ENCODE results near the gene ANKRD62.
"Not testable (repeated sequence)": the region's sequence is repeated elsewhere in the genome, so short reads cannot be mapped to it uniquely, and the experiment has no call there.

The ANKRD62 gene

GRCh38 chr18:12099160-12099559, 5.5 kb downstream of the ANKRD62 start:
- DNase-seq (ENCODE audit: low read depth) = no peak

GRCh38 chr18:12101266-12101665, 7.6 kb downstream of the ANKRD62 start:
- DNase-seq (ENCODE audit: low read depth) = no peak

GRCh38 chr18:12102136-12102842, 8.6 kb downstream of the ANKRD62 start:
- DNase-seq (ENCODE audit: low read depth) = no peak

- DNase-seq (ENCODE audit: low read depth) = no peak
These were observed 12.8 kb downstream of the ANKRD62 start for GRCh38 chr18:12106471-12106870.

DNA sequence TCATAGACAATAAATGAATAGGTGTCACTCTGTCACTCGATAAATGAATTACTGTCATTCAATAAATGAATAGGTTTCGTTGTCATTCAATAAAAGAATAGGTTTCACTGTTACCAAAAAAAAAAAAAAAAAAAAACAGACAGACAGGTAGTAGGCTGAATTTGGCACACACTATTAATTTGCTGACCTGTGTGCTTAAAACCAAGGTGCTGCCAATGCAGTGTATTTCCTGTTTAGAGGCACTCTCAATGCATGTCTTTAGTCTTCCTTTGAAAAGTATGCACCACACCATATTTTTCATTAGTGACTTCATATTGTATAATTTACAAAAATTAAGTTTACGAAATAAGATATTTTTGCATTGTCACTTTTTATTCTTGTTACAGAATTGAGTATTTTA, 16.2 kb downstream of the ANKRD62 start:
- no peak for DNase-seq (ENCODE audit: low read depth)

GRCh38 chr18:12113999-12114646, 20.5 kb downstream of the ANKRD62 start:
- DNase-seq (ENCODE audit: low read depth) = no peak

- no peak for DNase-seq (ENCODE audit: low read depth)
These were observed 25.7 kb downstream of the ANKRD62 start for GRCh38 chr18:12119358-12119757.

- DNase-seq (ENCODE audit: low read depth) = peak; percentile 23
These were observed 27.8 kb downstream of the ANKRD62 start for GRCh38 chr18:12121175-12122042.

DNA sequence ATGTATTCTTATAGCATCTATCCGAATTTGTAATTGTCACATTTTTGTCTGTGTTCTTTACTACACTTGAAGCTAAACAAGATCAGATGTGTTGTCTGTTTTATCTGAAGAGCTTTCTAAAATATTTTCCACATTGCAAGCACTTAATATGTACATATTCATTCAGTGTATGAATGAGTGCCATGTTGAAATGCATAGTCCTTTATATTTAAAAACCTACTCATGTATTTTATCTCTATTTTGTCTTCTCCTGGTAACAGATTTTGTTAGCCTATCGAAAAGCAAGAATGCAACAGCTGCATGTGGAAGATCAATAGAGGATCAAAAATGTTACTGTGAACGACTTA, 28.4 kb downstream of the ANKRD62 start:
- not testable (repeated sequence) for DNase-seq (ENCODE audit: low read depth)

GRCh38 chr18:12127647-12128046, 34.0 kb downstream of the ANKRD62 start:
- not testable (repeated sequence) for DNase-seq (ENCODE audit: low read depth)

DNA sequence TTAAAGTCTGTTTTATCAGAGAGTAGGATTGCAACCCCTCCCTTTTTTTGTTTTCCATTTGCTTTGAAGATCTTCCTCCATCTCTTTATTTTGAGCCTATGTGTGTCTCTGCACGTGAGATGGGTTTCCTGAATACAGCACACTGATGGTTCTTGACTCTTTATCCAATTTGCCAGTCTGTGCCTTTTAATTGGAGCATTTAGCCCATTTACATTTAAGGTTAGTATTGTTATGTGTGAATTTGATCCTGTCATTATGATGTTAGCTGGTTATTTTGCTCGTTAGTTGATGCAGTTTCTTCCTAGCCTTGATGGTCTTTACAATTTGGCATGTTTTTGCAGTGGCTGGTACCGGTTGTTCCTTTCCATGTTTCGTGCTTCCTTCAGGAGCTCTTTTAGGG, 45.2 kb downstream of the ANKRD62 start:
- not testable (repeated sequence) for DNase-seq (ENCODE audit: low read depth)

DNA sequence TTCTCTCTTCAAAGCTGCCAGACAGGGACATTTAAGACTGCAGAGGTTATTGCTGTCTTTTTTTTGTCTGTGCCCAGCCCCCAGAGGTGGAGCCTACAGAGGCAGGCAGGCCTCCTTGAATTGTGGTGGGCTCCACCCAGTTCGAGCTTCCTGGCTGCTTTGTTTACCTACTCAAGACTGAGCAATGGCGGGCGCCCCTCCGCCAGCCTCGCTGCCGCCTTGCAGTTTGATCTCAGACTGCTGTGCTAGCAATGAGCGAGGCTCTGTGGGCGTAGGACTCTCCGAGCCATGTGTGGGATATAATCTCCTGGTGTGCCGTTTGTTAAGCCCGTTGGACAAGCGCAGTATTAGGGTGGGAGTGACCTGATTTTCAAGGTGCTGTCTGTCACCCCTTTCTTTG, 47.2 kb downstream of the ANKRD62 start:
- DNase-seq (ENCODE audit: low read depth) = not testable (repeated sequence)

DNA sequence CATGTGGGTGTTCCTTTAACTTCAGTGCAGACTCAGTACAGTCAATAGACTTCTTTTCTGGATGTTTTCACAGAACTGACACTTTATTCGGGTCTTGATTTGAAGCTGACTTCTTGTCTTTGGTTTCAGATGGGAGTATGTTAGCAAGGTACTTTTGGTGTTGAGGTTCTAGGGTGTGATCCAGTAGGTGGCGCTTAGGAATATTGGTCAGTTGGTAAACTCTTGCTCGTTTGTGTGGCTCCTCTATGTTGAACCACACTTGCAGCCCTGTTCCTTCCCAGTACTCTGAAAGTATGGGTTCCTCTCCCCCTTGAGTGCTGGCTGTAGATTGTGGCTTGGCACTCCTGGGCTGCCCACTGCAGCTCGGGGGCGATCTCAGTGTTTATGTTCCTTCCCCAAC, 48.1 kb downstream of the ANKRD62 start:
- DNase-seq (ENCODE audit: low read depth) = not testable (repeated sequence)

- not testable (repeated sequence) for DNase-seq (ENCODE audit: low read depth)
These were observed 55.8 kb downstream of the ANKRD62 start for GRCh38 chr18:12149431-12149830.

DNA sequence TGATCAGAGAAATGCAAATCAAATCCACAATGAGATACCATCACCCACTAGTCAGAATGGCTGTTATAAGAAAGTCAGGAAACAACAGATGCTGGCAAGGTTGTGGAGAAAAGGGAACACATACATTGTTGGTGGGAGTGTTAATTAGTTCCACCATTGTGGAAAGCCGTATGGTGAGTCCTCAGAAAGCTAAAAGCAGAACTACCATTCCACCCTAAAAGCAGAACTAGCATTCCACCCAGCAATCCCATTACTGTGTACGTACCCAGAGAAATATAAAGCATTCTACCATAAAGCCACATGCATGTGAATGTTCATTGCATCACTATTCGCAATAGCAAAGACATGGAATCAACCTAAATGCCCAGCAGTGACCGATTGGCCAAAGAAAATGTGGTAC, 60.7 kb downstream of the ANKRD62 start:
- DNase-seq (ENCODE audit: low read depth) = no peak

DNA sequence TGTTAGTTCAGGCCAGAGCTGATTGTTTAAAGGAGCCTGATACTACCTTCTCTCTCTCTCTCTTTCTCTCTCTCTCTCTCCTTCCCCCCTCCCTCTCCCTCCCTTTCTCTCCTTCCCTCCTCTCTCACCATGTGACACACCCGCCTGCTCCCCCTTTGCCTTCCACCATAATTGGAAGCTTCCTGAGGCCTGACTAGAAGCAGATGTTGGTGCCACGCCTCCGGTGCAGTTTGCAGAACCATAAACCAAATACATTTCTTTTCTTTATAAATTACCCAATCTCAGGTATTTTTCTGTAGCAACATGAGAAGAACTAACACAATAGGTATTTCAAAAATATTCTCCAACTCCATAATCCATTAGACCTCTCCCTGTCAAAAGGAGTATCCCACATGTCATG, 62.4 kb downstream of the ANKRD62 start:
- no peak for DNase-seq (ENCODE audit: low read depth)

- DNase-seq (ENCODE audit: low read depth) = peak; percentile 81
These were observed 65.8 kb downstream of the ANKRD62 start for GRCh38 chr18:12159446-12159845.

- DNase-seq (ENCODE audit: low read depth) = no peak
These were observed 69.1 kb downstream of the ANKRD62 start for GRCh38 chr18:12162786-12163185.

DNA sequence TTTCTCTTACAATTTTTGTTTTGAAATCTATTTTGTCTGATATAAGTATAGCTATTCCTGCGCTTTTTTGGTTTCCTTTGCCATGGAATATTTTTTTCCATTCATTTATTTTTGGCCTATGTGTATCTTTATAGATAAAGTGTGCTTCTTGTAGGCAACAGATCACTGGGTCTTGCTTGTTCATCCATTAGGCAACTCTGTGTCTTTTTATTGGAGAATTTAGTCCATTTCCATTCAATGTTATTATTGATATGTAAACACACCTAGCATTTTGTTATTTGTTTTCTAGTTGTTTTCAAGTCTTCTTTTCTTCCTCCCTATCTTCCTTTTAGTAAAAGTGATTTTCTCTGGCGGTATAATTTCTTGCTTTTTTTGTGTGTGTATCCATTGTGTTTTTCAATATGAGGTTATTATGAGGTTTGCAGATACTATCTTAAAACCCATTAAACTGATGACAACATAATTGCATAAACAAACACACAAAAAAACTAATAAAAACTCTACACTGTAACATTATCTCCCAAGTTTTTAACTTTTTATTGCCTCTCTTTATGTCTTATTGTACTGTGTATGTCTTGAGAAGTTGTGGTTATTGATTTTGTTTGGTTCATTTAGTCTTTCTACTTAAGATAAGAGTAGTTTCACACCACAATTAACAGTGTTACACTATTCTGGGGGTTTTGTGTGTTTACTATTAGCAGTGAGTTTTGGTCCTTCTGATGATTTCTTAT, 71.6 kb downstream of the ANKRD62 start:
- DNase-seq (ENCODE audit: low read depth) = no peak

All from ELR (cell line).